Fibroblast of skin of left quadriceps (primary cell): Measurements from ENCODE around the gene IRX2.

Experiments used
- DNase-seq, 2 experiments: peaks; one replicate each; pipeline ENCODE4 v3.0.0-alpha.2; 2013; ENCODE audit warnings: low read depth in 2 of 2

IRX2 gene

DNA sequence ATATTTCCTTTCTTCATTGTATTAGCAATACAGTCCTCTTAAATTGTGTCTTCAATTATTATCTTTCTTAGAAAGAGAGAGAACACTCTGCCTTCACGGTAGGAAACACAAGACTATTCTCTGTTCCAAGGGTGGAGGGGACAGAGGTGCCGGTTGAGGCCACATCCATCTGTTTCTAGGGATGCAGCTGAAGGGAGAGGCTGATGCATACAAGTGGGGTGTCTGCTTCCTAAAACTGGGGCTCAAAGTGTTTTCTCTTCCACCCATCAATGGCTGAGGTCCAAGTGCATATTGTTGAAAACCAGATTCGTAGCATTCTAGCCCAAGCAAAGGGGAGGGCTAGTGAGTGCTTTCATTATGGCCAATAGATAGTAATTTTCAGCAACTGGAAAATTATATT lies 9.5 kb downstream of the IRX2 start:
- no peak for DNase-seq

DNA sequence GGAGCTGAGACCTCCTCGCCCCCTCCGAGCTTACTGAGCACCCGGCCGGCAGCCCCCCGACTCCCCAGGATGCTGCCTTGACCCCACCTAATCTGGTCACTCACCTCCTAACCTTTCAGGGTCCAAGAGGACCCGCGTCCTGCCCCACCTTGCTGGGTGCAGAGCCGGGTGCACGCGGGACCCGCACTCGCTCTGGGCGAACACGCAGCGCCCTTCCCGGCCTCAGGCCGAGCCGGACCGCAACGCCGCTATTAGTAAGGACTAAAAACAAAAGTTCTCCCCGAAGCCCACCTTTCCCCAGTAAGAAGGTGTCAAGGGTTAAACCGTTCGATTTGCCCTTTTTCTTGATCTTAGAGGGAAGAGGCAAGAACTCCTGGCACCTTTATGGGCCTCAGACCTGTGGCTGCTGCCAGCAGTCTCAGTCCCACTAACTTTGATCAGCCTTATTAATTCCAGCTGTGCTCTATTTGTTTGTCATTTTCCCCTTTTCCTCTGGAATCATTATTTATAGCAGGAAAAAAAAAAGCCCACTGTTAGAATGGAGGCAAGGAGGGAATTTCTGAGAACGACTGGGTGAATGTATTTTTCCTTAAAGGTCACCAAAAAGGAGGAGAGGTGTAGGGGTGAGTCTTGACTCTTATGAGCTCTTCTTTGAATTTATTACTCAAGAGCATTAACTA lies 10.5 kb downstream of the IRX2 start:
- no peak for DNase-seq

DNA sequence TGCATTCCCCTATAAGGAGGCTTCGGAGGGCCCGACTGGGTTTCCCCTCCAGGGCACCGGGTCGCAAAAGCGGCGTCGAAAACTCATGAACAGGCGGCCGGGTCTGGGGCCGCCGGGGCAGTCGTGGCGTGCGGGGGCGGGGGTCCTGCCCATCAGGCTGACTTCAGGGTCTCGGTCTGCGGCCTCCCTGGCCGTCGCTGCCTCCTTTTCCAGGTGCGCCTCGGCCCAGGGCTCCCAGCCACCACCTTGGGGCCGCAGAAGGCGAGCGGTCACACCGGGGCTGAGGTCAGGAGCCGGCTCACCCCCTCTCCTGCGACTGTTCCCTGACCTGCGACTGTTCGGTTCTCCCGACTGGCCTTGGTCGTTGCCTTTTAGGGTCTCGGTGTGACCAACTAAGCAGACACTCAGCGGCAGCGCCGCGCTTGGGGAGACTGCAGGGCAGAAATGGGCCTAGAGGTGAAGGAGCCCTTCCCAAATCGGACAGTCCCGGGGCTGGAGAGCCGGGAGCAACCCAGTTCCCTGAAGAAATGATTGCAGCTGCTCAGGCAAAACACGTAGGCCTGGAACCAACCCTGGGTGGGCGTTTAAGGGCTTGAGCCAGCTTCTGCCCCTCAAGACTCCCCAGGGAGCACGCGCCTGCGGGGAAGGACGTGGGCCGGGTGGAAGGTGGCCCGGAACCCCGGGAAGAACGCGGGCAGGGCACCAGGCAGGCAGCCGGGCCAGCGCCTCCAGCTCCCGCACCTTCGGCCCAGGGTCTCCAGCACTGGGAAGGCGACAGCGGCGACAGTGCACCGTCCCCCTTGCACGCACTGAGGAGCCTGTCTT lies 11.2 kb downstream of the IRX2 start:
- no peak for DNase-seq

DNA sequence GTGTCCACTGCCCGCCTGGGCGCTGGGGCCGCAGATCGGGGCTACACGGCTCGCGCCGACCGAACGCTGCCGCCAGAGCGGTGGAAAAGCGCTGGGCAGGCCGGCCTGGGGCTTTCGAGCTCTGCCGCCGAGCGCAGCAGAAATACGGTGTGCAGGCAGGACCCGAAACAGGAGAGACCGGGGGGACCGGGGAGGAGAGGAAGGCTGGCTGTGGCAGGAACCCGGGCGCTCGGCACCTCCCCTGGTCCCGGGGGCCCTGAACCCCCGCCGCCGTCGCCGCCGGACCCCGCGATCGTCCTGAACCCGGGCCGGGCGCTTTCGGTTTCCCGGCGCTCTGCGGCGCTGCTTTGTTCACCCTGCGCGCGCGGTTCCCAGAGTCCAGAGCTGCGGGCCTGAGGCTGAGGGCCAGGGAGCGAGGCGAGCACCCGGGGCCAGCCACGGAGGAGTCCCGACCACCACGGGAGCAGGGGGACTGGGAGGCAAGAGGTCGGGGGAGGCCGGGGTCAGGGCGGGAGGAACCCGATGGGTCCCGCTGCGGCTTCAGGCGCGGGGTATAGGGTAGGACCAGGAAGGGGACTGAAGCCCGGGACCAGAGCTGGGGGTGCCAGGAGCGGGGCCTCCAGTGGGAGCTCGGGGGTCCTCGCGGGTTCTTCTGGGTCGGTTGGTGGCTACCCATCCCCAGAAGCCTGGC lies 12.0 kb downstream of the IRX2 start:
- no peak for DNase-seq

DNA sequence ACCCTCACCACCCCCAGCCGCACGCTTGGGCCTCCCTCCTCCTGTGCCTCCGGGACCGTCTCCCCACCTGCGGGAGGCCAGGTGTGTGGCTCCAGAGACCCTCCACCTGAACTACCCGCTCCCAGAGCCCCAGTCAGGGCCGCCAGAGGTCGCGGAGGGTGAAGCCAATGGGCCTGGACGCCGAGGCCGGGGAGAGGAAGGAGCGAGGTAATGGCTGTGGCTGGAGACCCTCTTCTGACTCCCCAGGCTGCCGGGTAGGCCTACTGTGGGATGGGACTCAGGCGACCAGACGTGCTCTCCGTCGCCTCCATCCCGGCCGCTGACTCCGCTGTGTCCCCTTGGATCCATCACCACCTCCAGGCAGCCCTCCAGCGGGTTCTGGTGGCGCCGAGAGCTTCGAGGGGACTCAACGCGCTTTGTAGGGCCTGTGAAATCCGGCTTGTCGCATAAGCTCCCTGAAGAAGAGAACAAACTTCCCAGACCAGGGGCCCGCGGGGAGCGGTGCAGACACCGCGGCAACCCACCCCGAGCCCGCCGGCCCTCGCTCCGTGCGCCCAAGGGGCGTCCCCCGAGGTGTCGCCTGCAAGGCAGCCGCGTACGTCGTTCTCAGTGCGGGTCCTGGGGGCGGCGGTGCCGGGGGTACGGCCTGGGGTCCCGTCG lies 12.6 kb downstream of the IRX2 start:
- DNase-seq = no peak

DNA sequence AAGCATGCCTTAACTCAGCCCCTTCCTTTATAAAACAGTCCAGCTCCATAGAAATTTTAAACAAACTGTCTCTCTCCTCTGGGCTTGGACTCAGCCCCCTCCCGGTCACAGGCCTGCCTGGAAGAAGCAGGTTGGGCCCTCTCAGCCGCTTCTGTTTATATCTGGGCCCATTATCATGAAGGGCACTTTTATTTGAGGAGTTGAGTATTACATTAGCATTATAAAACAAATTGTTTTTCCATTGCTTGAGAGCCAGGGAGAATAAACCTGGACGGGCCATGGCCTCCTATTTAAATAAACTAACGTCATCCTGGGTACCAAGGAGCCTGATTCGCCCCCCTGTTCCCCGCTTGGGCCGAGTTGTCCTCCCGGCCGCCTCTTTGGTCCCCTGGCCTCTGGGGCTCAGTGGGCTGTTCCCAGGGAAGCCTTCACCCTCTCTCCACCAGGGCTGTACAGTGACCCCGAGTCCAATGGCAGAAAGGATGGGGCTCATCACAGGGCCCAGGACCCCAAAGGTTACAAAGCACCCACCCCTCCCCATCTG lies 13.2 kb downstream of the IRX2 start:
- no peak for DNase-seq

DNA sequence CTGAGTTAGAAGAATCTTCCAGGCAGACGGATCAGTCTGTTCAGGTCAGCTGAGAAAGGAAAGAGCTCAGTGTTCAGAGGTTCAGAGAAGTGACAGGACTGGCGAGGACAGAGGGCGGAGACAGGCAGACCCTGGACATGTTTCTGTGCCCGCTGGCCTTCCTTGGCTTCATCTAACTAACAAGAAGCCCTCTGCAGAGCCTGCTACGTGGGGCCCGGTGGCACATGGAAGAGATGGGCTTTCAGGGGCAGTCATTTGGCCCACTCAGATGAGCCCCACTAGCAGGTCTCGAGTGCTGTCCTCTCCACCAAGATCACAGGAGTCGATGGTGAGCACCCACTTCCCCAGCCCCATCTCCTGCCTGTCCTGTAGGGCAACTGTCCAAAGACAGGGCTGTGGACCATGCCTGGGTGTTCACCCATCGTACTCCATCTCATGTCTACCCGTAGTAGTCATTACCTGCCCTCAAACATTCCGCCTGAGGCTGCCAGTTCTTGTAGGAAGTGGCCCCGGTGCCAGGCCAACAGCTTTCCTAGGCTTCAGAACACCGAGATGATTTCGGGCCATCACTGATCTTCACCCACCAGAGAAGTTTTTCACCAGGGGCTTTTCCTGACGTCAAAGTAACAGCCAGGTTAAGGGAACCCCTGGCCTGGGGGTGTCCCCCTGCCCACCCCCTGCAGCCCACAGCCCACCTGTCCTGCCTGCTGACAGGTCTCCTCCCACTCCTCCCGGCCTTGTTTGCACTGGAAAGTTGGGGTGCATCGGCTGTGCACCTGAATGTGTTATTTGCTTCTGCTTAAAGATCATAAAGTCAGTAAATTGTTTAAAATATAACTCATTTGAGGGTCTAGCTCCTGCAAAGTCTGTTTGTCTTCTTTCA lies 14.0 kb downstream of the IRX2 start:
- DNase-seq = no peak

DNA sequence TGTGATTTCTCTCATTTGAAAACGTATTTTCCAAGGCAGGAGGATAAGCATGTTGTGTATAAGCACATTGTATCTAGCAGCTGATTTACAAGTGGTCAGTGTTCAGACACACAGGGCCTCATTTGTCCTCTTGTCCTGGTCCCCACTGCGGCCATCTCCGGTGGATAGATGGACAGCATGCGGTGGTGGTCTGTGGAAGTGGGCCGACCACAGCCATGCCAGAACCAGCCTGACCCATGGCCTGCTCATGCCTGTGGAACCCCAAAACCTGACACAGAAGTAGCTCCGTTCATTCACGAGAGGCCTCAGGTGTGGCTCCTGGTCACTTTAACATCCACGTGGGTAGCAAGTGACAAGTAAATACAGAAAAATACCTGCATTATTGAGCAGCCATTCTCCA lies 14.6 kb downstream of the IRX2 start:
- DNase-seq = no peak

DNA sequence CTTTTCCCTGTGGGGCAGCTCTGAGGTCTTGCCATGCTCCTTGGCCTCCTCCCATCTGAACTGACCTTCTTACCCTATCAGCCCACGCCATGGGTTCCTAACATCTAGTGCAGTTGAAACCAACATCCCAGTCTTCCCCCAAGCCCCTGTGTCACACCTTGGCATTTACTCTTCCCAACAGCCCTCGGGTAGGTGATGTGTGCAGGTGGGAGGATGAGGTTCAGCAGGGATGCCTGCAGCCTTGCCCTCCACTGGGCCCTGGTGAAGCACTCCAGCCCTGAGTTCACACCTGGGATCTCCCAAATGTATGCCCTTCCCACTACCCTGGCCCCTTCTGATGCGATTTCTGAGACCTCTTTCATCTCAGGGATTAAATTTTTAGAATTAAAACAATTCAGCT lies 15.5 kb downstream of the IRX2 start:
- no peak for DNase-seq

DNA sequence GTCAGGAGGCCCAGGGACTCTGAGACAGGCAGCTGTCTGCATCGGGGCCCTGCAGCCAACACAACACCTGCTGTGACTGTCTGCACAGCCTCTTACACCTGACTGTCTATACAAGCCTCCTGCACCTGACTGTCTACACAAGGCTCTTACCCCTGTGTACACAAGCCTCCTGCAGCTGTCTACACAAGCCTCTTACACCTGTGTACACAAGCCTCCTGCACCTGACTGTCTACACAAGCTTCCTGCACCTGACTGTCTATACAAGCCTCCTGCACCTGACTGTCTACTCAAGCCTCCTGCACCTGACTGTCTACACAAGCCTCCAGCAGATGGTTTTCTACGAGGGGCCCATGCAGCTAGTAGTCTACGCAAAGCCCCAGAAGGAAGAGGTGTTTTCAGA lies 18.6 kb downstream of the IRX2 start:
- no peak for DNase-seq

DNA sequence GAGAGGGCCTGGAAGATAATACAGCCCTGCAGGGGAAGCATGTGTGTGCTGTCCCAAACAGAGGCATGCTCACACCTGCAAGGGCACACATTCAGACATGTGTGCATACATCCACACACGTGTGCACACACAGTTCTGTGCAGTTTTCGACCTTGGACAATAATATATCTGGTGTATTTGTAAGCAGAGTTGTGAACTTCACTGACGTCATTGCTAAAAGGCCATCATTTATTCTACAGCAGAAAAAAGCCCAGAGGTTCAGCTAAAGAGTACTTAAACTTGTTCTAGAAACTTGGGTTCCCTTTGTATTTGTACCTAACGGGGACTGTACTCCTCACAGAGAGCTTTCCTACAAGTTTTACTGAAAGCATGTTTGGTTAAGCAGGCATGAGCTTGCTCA lies 19.5 kb downstream of the IRX2 start:
- no peak for DNase-seq

DNA sequence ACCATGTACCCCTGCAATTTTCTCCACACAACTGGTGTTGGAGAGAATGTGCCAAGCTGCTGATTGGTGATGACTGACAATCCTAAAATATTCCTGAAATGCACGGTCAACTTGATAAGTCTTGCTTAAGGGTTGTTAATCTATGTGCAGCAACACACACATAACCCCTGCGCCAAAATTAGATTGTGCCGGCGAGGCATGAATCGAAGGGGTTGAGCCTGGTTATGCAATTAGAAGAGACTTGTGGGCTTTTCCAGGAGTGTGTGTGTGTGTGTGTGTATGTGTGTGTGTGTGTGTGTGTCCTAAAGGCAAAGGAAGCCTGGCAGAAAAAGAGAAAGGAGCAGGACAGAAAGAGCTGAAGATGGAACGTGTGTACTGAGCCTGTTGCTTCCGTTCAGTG lies 22.3 kb downstream of the IRX2 start:
- no peak for DNase-seq

DNA sequence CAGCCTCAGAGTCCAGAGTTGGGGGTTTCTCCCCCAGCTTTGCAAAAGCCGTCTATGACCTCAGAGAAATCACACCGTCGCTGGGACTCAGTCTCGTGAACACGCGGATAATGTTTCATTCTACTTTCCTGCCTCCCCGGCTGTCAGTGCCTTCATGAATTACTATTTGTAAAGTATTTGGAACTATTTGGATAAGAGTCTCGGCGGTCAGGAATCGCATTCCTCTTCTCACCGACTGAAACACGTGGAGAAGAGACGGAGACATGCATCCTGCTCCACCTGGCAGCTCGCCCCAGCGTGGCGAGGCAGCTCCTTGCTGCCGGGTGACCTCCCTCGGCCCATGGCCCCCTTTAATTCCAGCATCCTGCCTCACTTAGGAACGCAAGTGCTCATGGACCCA lies 23.9 kb downstream of the IRX2 start:
- no peak for DNase-seq

DNA sequence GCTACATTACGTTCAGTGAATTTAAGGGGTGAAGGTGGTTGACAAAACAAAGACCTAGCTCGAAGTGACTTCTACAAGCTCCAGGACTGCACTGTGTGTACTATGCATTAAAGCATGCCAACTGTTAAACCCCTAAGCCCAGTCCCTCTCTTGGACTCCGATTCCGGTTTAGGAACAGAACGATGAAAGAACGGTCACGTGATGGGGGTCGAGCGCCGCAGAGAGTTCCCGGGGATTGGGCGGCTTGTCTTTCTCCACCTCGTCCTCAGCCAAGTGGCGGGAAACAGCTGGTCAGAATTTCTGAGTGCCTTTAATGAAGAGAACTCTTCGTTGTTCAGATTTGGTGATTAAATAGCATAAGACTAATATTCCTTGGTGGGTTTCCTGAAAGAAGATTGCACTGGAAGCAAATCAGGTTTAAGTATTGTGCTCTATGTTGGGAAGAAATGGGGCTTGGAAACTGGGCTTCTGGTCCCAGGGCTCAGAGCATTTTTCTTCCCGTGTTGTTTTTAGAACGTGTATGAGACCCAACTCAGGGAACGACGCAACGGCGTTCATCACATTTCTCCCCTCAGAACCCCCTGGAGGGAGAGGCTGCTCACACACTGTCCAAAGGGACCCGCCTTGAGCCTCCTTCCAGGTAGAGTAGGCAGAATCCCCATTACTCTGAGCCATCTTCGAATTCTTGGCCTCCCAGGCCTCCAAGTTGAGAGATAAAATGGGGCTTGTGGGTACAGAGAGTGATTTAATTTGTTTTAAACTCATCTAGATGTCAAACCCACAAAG lies 25.3 kb downstream of the IRX2 start:
- DNase-seq = no peak

DNA sequence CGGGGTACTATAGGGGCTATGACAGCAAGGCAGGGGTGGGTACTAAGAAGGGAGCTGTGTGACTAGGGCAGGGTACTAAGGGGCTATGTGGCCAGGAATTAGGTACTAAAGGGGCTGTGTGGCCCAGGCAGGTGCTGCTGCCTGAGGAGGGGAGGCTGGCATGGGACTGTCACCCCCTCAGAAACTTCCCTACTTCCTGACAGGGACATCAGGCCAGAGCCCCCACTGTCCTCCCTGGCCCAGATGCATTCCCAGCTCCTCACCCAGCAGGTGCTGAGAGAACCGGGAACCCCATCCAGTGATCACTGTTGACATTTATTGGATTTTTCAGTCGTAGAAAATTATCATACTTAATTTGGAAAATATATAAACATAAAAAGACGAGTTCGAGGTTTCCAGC lies 26.6 kb downstream of the IRX2 start:
- DNase-seq = no peak

DNA sequence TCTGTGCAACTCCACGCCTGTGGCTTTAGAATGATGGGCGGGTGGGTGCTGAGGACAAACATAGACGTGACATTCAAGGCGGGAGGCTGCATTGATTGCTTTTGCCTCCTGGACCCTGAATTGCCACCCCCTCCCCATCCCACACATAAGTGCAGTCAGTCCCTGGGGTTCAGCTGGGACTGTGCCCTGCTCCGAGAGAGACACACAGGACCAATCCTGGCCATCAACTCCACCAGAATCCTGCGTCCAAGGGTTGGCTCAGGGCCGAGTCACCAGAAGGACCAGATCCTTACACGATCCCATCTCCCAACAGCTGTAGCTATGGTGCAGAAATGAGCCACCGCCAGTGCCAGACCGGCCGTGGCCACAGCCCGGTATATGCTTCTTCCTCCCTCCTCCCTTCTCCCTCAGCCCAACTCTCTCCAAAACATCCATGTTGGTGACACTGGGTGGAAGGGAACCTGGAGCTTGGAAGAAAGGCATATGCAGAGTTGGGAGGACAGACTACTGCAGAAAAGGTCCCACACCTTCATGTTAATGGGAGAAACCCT lies 27.4 kb downstream of the IRX2 start:
- DNase-seq = no peak

DNA sequence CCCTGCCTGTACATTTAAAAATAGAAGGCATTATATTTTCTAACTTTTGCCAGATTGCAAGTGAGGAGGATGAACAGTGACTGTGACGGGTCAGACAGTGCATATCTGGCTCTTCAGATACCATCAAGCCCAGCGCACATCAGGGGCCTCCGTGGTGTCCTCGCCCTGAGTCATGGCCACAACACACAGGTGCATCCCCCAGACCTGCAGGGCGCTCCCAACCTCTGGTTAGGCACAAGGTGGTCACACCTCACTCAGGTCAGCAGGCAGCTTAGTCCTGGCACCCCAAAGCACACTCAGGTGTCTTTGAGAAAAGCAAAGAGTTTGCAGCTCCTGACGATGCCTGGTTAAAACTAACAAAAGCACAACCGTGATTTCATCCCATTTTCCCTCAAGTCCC lies 28.6 kb downstream of the IRX2 start:
- DNase-seq = no peak

DNA sequence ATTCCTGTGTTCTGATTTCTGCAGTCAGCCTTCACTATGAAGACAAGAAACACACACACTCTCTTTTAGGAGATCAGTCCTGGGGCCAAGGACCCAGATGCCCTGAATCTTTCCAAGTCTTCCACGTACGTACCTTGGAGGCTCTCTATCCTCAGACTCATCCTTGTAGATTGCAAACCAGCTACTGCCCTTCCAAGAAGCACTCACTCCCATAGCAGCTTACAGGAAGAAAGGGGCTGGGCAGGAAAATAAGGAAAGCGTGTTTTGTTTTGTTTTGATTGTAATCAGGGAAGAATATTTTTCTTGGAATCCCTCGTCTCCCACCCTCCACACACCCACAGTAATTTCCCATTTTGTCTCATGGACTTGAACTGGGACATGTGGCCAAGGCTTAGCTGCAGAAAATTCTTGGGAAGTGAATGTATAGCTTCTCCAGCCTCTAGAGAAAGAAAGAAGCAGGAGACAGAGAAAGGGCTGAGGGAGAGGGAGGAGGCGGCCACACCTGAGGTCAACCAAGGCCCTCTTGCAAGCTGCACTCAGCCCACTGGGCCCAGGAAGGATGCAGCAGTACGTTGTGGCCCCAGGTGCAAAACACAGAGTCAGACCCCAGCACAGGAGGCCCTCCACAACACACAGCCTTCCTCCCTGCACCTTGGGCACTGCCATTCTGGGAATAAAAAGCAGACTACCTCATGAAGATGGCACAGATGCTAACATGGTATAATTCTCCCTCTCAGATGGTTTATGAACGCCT lies 29.9 kb downstream of the IRX2 start:
- DNase-seq = no peak

DNA sequence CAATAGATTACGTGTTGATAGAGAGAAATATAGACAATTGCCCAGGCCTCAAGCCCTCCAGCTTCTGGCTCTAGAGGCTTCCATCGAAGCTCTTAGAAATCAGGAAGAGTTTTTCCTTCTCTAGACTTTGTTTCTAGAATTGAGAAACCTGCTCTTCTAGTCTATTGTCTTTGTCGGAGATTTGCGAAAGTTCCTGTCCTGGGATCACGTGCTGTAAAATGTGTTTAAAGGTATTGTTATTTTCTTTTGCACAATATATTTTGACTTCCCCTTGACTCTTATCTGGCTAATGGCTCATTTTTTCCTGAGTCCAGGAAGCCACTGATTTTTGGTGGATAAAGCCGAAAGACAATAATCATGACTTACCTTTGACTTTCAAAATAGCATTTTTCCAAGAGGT lies 32.1 kb downstream of the IRX2 start:
- DNase-seq = no peak
